GM10847 (cell line): Measurements from ENCODE around the gene SLBP.
A peak's percentile ranks its signal among the peaks of the same experiment; 100 is the strongest.

Experiments
- POLR2A ChIP-seq: IDR thresholded peaks from 2 replicates; pipeline ENCODE4 v1.6.1; 2011; ENCODE audit not compliant: insufficient read length; ENCODE audit errors: extremely low read depth

The SLBP gene

GRCh38 chr4:1721666-1722550 is 9.8 kb upstream of the SLBP start:
- TF ChIP-seq POLR2A, result no peak

- TF ChIP-seq POLR2A, result peak; percentile 47
Observed at GRCh38 chr4:1721003-1721665, 9.0 kb upstream of the SLBP start, which contains the start of the genes TACC3 and TMEM129. TSS of gene TACC3 (plus strand) at chr4:1721521. CDS start at chr4:1723422, 1,901 bp downstream. TSS of gene TMEM129 (minus strand) at chr4:1721323. CDS start at chr4:1720837, 486 bp downstream.

GRCh38 chr4:1720163-1720983 is 8.3 kb upstream of the SLBP start:
- peak; percentile 42 for TF ChIP-seq POLR2A

- no peak for TF ChIP-seq POLR2A
Observed at GRCh38 chr4:1718095-1718850, 6.2 kb upstream of the SLBP start.

- TF ChIP-seq POLR2A, result no peak
Observed at GRCh38 chr4:1717129-1718094, 5.3 kb upstream of the SLBP start.

GRCh38 chr4:1716065-1716945 is 4.2 kb upstream of the SLBP start:
- no peak for TF ChIP-seq POLR2A

GRCh38 chr4:1715002-1715758 is 3.1 kb upstream of the SLBP start:
- TF ChIP-seq POLR2A, result no peak

GRCh38 chr4:1714303-1715001 is 2.3 kb upstream of the SLBP start:
- no peak for TF ChIP-seq POLR2A

GRCh38 chr4:1713003-1713851 is 1.1 kb upstream of the SLBP start:
- TF ChIP-seq POLR2A, result no peak

- TF ChIP-seq POLR2A, result no peak
Observed at GRCh38 chr4:1711571-1712215, 426 bp downstream of the SLBP start.
